ENCODE measurements around the gene CT47C1. TPM values are rescaled to one million over a fixed set of nuclear protein-coding genes. Genes with fewer than 3 reads are reported as not detected.
"Not testable (repeated sequence)": the region's sequence is repeated elsewhere in the genome, so short reads cannot be mapped to it uniquely, and the experiment has no call there.

The CT47C1 gene
- total RNA-seq = not detected

GRCh38 chrX:119072744-119073143 is at the start of gene CT47C1:
TSS of gene CT47C1 (plus strand) at chrX:119072993. CDS start at chrX:119073226, 233 bp downstream.
- TF ChIP-seq POLR2A (IDR thresholded peaks at IDR 0.05) = no peak
- TF ChIP-seq, protein P1, sequence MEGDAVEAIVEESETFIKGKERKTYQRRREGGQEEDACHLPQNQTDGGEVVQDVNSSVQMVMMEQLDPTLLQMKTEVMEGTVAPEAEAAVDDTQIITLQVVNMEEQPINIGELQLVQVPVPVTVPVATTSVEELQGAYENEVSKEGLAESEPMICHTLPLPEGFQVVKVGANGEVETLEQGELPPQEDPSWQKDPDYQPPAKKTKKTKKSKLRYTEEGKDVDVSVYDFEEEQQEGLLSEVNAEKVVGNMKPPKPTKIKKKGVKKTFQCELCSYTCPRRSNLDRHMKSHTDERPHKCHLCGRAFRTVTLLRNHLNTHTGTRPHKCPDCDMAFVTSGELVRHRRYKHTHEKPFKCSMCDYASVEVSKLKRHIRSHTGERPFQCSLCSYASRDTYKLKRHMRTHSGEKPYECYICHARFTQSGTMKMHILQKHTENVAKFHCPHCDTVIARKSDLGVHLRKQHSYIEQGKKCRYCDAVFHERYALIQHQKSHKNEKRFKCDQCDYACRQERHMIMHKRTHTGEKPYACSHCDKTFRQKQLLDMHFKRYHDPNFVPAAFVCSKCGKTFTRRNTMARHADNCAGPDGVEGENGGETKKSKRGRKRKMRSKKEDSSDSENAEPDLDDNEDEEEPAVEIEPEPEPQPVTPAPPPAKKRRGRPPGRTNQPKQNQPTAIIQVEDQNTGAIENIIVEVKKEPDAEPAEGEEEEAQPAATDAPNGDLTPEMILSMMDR (IDR thresholded peaks at IDR 0.05) = no peak
- no peaks in the 10 kb centered on the region for H3K36me3 ChIP-seq
- no peaks in the 10 kb centered on the region for H3K4me1 ChIP-seq
- H3K27me3 ChIP-seq = no peaks in the 10 kb centered on the region
- no peak within 1 kb of the TSS for H3K27ac ChIP-seq
- no peak within 1 kb of the TSS for H3K4me3 ChIP-seq
- no peak for DNase-seq
- no peaks in the 10 kb centered on the region for H3K9me3 ChIP-seq

GRCh38 chrX:119025900-119026299 is 46.9 kb upstream of the CT47C1 start:
- TF ChIP-seq, protein P1 (IDR thresholded peaks at IDR 0.05) = no peak
- no peak for TF ChIP-seq POLR2A (IDR thresholded peaks at IDR 0.05)
- no peaks in the 10 kb centered on the region for H3K27me3 ChIP-seq

DNA sequence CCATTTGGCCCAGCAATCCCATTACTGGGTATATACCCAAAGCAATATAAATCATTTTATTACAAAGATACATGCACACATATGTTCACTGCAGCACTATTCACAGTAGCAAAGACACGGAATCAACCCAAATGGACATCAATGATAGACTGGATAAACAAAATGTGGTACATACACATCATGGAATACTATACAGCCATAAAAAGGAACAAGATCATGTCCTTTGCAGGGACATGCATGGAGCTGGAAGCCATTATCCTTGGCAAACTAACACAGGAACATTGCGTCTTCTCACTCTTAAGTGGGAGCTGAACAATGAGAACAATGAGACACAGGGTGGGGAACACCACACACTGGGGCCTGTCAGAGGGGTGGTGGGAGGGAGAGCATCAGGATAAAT is 46.4 kb upstream of the CT47C1 start:
- H3K4me1 ChIP-seq, H3K9me3 ChIP-seq, H3K27me3 ChIP-seq, H3K36me3 ChIP-seq, DNase-seq, H3K4me3 ChIP-seq, H3K27ac ChIP-seq: not testable (repeated sequence)

More at GRCh38 chrX:119025900-119026299, 46.9 kb upstream of the CT47C1 start:
- H3K4me3 ChIP-seq = no peak overlapping the region
- no peaks in the 10 kb centered on the region for H3K4me1 ChIP-seq
- H3K36me3 ChIP-seq = no peaks in the 10 kb centered on the region
- H3K9me3 ChIP-seq = no peaks in the 10 kb centered on the region
- no peak overlapping the region for H3K27ac ChIP-seq
- DNase-seq = no peak

DNA sequence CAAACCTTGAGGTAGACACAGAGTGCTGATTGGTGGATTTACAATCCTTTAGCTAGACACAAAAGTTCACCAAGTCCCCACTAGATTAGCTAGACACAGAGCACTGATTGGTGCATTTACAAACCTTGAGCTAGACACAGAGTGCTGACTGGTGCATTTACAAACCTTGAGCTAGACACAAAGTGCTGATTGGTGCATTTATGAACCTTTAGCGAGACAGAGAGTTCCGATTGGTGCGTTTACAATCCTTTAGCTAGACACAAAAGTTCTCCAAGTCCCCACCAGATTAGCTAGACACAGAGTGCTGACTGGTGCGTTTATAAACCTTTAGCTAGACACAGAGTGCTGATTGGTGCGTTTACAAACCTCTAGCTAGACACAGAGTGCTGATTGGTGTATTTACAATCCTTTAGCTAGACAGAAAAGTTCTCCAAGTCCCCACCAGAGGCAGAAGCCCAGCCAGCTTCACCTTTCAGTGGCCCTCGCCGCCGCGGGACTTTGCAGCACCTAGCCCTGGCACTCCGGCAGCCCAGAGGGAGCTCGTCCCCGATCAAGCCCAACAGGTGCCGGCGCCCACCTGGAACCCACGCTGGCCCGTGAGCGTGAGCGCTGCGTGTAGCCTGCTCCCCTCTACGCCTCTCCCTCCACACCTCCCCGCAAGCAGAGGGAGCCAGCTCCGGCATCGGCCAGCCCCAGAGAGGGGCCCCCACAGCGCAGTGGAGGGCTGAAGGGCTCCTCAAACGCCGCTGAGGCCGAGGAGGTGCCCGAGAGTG is 44.6 kb upstream of the CT47C1 start:
- H3K27ac ChIP-seq, H3K36me3 ChIP-seq, H3K9me3 ChIP-seq, H3K4me1 ChIP-seq, H3K27me3 ChIP-seq, H3K4me3 ChIP-seq, DNase-seq: not testable (repeated sequence)

DNA sequence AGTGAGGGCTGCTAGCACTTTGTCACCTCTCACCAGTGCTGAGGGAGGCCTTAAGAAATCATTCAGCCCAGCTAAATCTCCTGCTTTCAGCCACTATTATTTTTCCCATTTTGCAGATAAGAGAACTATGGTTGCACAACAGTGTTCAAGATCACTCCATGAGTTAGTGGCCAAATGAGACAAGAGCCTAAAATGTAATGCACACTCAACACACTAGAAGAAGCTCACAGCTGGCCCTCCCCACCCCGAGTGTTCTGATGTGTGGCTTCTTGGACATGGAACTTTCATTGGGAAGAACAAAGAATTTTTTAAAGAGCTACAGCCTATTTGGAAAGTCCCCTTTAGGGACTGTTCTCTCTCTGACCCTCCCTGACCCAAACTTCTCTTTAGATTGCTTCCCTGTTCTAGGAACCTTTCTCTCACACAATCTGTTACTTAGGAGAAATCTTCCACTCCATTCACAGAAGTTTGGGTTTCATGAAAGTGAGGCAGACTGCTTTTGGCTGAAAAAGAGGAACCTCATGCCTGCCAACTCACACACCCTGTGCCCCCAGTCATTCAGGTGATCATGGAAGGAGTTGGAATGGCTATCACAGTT is 44.0 kb upstream of the CT47C1 start:
- Histone ChIP-seq H3K4me1 (no peaks in the 10 kb centered on the region), H3K9me3 (no peaks in the 10 kb centered on the region), H3K4me3 (no peak overlapping the region), H3K27me3 (no peaks in the 10 kb centered on the region), H3K27ac (no peak overlapping the region), H3K36me3 (no peaks in the 10 kb centered on the region)
- DNase-seq = no peak
- TF ChIP-seq, protein P1 (IDR thresholded peaks at IDR 0.05) = no peak
- no peak for TF ChIP-seq POLR2A (IDR thresholded peaks at IDR 0.05)

GRCh38 chrX:119029656-119030055 is 43.1 kb upstream of the CT47C1 start:
- not testable (repeated sequence) for H3K36me3 ChIP-seq, H3K27me3 ChIP-seq, DNase-seq, H3K27ac ChIP-seq, H3K4me3 ChIP-seq, H3K9me3 ChIP-seq, H3K4me1 ChIP-seq

- Histone ChIP-seq H3K4me3 (no peak overlapping the region), H3K9me3 (no peaks in the 10 kb centered on the region), H3K27ac (no peak overlapping the region), H3K4me1 (no peaks in the 10 kb centered on the region), H3K36me3 (no peaks in the 10 kb centered on the region), H3K27me3 (no peaks in the 10 kb centered on the region)
- DNase-seq = no peak
- no peak for TF ChIP-seq POLR2A (IDR thresholded peaks at IDR 0.05)
- TF ChIP-seq, protein P1 (IDR thresholded peaks at IDR 0.05) = no peak
Measured at GRCh38 chrX:119030990-119031389, 41.8 kb upstream of the CT47C1 start.

All from Peyer's patch (tissue), 4 donors.